ENCODE results near the gene TMEM175. TPM values are rescaled to one million over a fixed set of nuclear protein-coding genes. Genes with fewer than 3 reads are reported as not detected.

TMEM175 gene
- total and polyA plus RNA-seq, 2 of the 8 experiments (the other 6 are each of a cell fraction or from before 2014, with no cell fraction given), result 4.9 to 20.7 TPM

- H3K23me2 ChIP-seq (ENCODE audit: low read depth, low read length), result peaks cover 5% of the 10 kb centered on the region; the same call in 1 of the 2 replicates
- H2BK12ac ChIP-seq (ENCODE audit: low read depth, low read length), result peak overlapping the region; percentile 77; the same call in 1 of the 2 replicates
- no peak overlapping the region for H2BK20ac ChIP-seq (ENCODE audit: low read length)
- H3K9ac ChIP-seq (replicated peaks in 1 of 4; ENCODE audit: extremely low read depth in 1 of 4, low read depth in 3 of 4, low read length in 3 of 4), result peak overlapping the region in 1 of 4 experiments; percentile 15; a peak in 1 of 7 replicates
- no peak overlapping the region for H3K14ac ChIP-seq (ENCODE audit: insufficient read length)
- H3K23ac ChIP-seq (ENCODE audit: insufficient read length), result no peak overlapping the region
- no peak overlapping the region for H4K91ac ChIP-seq (replicated peaks; ENCODE audit: insufficient read length, low read length)
- peak overlapping the region; percentile 75 to 98 for H3K4me2 ChIP-seq (ENCODE audit: insufficient read depth in 1 of 2, low read depth in 2 of 2, low read length in 2 of 2)
- H3K56ac ChIP-seq (replicated peaks; ENCODE audit: insufficient read length, low read depth, low read length), result no peak overlapping the region
- no peak overlapping the region for H2BK120ac ChIP-seq (replicated peaks; ENCODE audit: low read depth, low read length)
- no peak overlapping the region for H2BK15ac ChIP-seq (ENCODE audit: low read length)
- peaks cover 2 to 6% of the 10 kb centered on the region in 2 experiments for H4K20me1 ChIP-seq (replicated peaks in 1 of 2; ENCODE audit: control insufficient read depth in 1 of 2, insufficient read depth in 2 of 2, low read length in 2 of 2)
- peak overlapping the region; percentile 50 to 66 (median 64) for H3K4me3 ChIP-seq (ENCODE audit: extremely low read depth in 1 of 4, insufficient read depth in 2 of 4, low read depth in 3 of 4, low read length in 4 of 4)
- no peaks in the 10 kb centered on the region for H3K9me3 ChIP-seq (ENCODE audit: insufficient read depth in 2 of 2, low read depth in 1 of 2, low read length in 1 of 2)
- H3K79me1 ChIP-seq (ENCODE audit: low read depth, low read length), result no peaks in the 10 kb centered on the region
- no peak overlapping the region for H3K27ac ChIP-seq (ENCODE audit: low read depth, low read length)
- no peak overlapping the region for H2AK5ac ChIP-seq (ENCODE audit: low read depth, low read length)
- H3K27me3 ChIP-seq (replicated peaks in 1 of 4; ENCODE audit: control insufficient read depth in 3 of 4, extremely low read depth in 1 of 4, insufficient read depth in 3 of 4, low read length in 3 of 4), result peaks cover 0 to 21% (median 14%) of the 10 kb centered on the region in 4 experiments; a peak in 6 of 7 replicates
- H3K4ac ChIP-seq (replicated peaks; ENCODE audit: insufficient read length, low read depth, low read length), result no peak overlapping the region
- H4K8ac ChIP-seq (ENCODE audit: extremely low read depth, insufficient read depth, low read length), result no peak overlapping the region; the same call in 1 of the 2 replicates
- 13% methylated on average over 14 of the region's 14 CpGs; no CpG with 5 or more reads in 1 of the 2 experiments for WGBS, 2 experiments (ENCODE audit: extremely low coverage in 1 of 2, insufficient coverage in 1 of 2, insufficient read length in 1 of 2, insufficient replicate concordance in 2 of 2, low coverage in 1 of 2, low lambda C conversion rate in 2 of 2, missing lambda C conversion rate in 1 of 2)
- peak overlapping the region; percentile 13; the same call in 1 of the 2 replicates for H3K18ac ChIP-seq (ENCODE audit: extremely low read depth, low read length)
- peaks cover 0 to 3% (median 1%) of the 10 kb centered on the region in 4 experiments; a peak in 4 of 7 replicates for H3K4me1 ChIP-seq (replicated peaks in 1 of 4; ENCODE audit: control insufficient read depth in 3 of 4, insufficient read depth in 4 of 4, low read length in 3 of 4)
- H3K36me3 ChIP-seq (ENCODE audit: control insufficient read depth in 2 of 4, insufficient read depth in 4 of 4, low read length in 3 of 4), result no peaks in the 10 kb centered on the region; a peak in 1 of 8 replicates
- peak overlapping the region; percentile 94 for H2AFZ ChIP-seq (ENCODE audit: low read length)
- ChIA-PET CTCF (ENCODE audit: partially characterized antibody) (interaction anchor here (1.0 to 1.6 kb wide), 7 partner anchors 8 to 90 kb away, joined by 3 to 5 read pairs (median 4); no protein-coding TSS in a partner anchor), POLR2A (ENCODE audit: partially characterized antibody) (no interaction called here)
- 0 out of 2 replicates have a peak overlapping the region, but pooled peaks have one; percentile 13 for H2BK5ac ChIP-seq (ENCODE audit: low read depth, low read length)
- no peaks in the 10 kb centered on the region for H3K79me2 ChIP-seq (ENCODE audit: control insufficient read depth in 1 of 2, insufficient read depth in 2 of 2, low read length in 2 of 2)
- peak overlapping the region; percentile 12 for H4K5ac ChIP-seq (ENCODE audit: insufficient read length, low read depth, low read length)
- FAIRE-seq (no peak), DNase-seq (ENCODE audit: low read depth in 1 of 2, low spot score in 2 of 2) (no peak)
- TF ChIP-seq POLR2A (IDR thresholded peaks at IDR 0.05; ENCODE audit: control extremely low read depth in 1 of 2, low read depth in 2 of 2, low read length in 2 of 2) (no peak), TBP (IDR thresholded peaks at IDR 0.05; ENCODE audit: low read depth, low read length) (no peak), CREB1 (IDR thresholded peaks at IDR 0.05) (no peak), CBX8 (IDR thresholded peaks at IDR 0.05; ENCODE audit: borderline replicate concordance, low read depth, low read length) (no peak), BACH1 (IDR thresholded peaks at IDR 0.05; ENCODE audit: low read length) (no peak), KDM4A (IDR thresholded peaks at IDR 0.05; ENCODE audit: low read depth, low read length, severe bottlenecking) (peak; percentile 39), FOSL1 (IDR thresholded peaks at IDR 0.05; ENCODE audit: insufficient read depth, low read depth, low read length) (no peak)
- TF ChIP-seq, protein P1, sequence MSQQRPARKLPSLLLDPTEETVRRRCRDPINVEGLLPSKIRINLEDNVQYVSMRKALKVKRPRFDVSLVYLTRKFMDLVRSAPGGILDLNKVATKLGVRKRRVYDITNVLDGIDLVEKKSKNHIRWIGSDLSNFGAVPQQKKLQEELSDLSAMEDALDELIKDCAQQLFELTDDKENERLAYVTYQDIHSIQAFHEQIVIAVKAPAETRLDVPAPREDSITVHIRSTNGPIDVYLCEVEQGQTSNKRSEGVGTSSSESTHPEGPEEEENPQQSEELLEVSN (IDR thresholded peaks at IDR 0.05), result 0 out of 2 replicates have a peak, but pooled peaks have one; percentile 10
- TF ChIP-seq, protein P2, sequence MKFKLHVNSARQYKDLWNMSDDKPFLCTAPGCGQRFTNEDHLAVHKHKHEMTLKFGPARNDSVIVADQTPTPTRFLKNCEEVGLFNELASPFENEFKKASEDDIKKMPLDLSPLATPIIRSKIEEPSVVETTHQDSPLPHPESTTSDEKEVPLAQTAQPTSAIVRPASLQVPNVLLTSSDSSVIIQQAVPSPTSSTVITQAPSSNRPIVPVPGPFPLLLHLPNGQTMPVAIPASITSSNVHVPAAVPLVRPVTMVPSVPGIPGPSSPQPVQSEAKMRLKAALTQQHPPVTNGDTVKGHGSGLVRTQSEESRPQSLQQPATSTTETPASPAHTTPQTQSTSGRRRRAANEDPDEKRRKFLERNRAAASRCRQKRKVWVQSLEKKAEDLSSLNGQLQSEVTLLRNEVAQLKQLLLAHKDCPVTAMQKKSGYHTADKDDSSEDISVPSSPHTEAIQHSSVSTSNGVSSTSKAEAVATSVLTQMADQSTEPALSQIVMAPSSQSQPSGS (IDR thresholded peaks at IDR 0.05; ENCODE audit: low read length), result no peak
- TF ChIP-seq, protein P3, sequence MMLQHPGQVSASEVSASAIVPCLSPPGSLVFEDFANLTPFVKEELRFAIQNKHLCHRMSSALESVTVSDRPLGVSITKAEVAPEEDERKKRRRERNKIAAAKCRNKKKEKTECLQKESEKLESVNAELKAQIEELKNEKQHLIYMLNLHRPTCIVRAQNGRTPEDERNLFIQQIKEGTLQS (IDR thresholded peaks at IDR 0.05; ENCODE audit: insufficient read depth, low read depth, low read length), result no peak
Measured at GRCh38 chr4:986428-986878, 54.2 kb downstream of the TMEM175 start.
